SK-N-SH (cell line): ENCODE measurements around the gene CACNG4. TPM values are rescaled to one million over a fixed set of nuclear protein-coding genes. Genes with fewer than 3 reads are reported as not detected.

Experiments
- CTCF ChIA-PET: fragments of 300-600, 350-600 bp; formaldehyde crosslinking; extraction: SDS; loops from one replicate; lab custom pipeline; 2021; lab: Yijun Ruan, JAX
- POLR2A ChIA-PET: fragments of 350-600 bp; sonication (Branson Sonifier 250); formaldehyde crosslinking; extraction: SDS; loops from one replicate; lab custom pipeline; 2020; ENCODE audit warnings: antibody characterized with exemption, inconsistent platforms; lab: Yijun Ruan, JAX
- DNase-seq: peaks from one replicate; pipeline ENCODE4 v3.0.0; 2012
- H2AFZ ChIP-seq: fragments of 200-600 bp; sonication (generic); 2 replicates; pipeline ENCODE4 v1.8.1; 2016; ENCODE audit warnings: antibody characterized with exemption, mild to moderate bottlenecking, low read depth
- H3F3A ChIP-seq: fragments of 200-600 bp; sonication (generic); replicated peaks from 2 replicates; pipeline ENCODE3; 2016; ENCODE audit warnings: antibody characterized with exemption, mild to moderate bottlenecking; ENCODE audit not compliant: insufficient read depth
- H3K27ac ChIP-seq, 2 experiments: fragments of 200-500 bp in 1 of 2; fragments of 200-600 bp in 1 of 2; sonication (Bioruptor generic) in 1 of 2; sonication (generic), shearing (Covaris generic) in 1 of 2; 2 replicates each; pipeline versions ENCODE4 v1.5.1 to v1.6.1; 2014 to 2016; ENCODE audit warnings: low read depth in 2 of 2, inconsistent platforms in 1 of 2, low read length in 1 of 2, mild to moderate bottlenecking in 1 of 2, mixed read lengths in 1 of 2
- H3K27me3 ChIP-seq: fragments of 200-600 bp; sonication (generic), shearing (Covaris generic); 2 replicates; pipeline ENCODE4 v1.6.1; 2016; ENCODE audit warnings: mixed run types; ENCODE audit not compliant: insufficient read depth
- H3K36me3 ChIP-seq, 2 experiments: fragments of 200-500 bp in 1 of 2; fragments of 200-600 bp in 1 of 2; sonication (Bioruptor generic) in 1 of 2; sonication (generic) in 1 of 2; replicated peaks in 1 of 2; 2 replicates each; pipeline versions ENCODE3 to v1.5.1; 2014 to 2016; ENCODE audit warnings: low read length in 1 of 2, mild to moderate bottlenecking in 1 of 2; ENCODE audit not compliant: insufficient read depth in 2 of 2, control insufficient read depth in 1 of 2
- H3K4me1 ChIP-seq, 2 experiments: fragments of 200-500 bp in 1 of 2; fragments of 200-600 bp in 1 of 2; sonication (Bioruptor generic) in 1 of 2; sonication (generic), shearing (Covaris generic) in 1 of 2; 2 replicates each; pipeline versions ENCODE4 v1.5.1 to v1.6.1; 2014 to 2016; ENCODE audit warnings: low read depth in 1 of 2, low read length in 1 of 2, mixed run types in 1 of 2; ENCODE audit not compliant: insufficient read depth in 2 of 2, control insufficient read depth in 1 of 2
- H3K4me2 ChIP-seq: fragments of 200-600 bp; sonication (generic), shearing (Covaris generic); 2 replicates; pipeline ENCODE4 v1.6.1; 2017; ENCODE audit warnings: mixed run types
- H3K4me3 ChIP-seq, 2 experiments: fragments of 200-500 bp in 1 of 2; fragments of 200-600 bp in 1 of 2; sonication (Bioruptor generic) in 1 of 2; sonication (generic), shearing (Covaris generic) in 1 of 2; 2 replicates each; pipeline versions ENCODE4 v1.5.1 to v1.8.1; 2014 to 2016; ENCODE audit warnings: low read depth in 2 of 2, inconsistent platforms in 1 of 2, low read length in 1 of 2, mild to moderate bottlenecking in 1 of 2, mixed read lengths in 1 of 2, moderate library complexity in 1 of 2
- H3K79me2 ChIP-seq: fragments of 200-600 bp; sonication (generic); 2 replicates; pipeline ENCODE4 v1.8.1; 2017; ENCODE audit warnings: mild to moderate bottlenecking; ENCODE audit not compliant: insufficient read depth
- H3K9ac ChIP-seq: fragments of 200-600 bp; sonication (generic); 2 replicates; pipeline ENCODE4 v1.6.1; 2017; ENCODE audit warnings: mixed run types
- H3K9me2 ChIP-seq: fragments of 200-600 bp; sonication (generic); 2 replicates; pipeline ENCODE4 v1.6.1; 2017; ENCODE audit warnings: mixed run types
- H3K9me3 ChIP-seq: fragments of 200-600 bp; sonication (generic); 2 replicates; pipeline ENCODE4 v1.6.1; 2017; ENCODE audit warnings: mixed run types, mild to moderate bottlenecking, moderate library complexity
- H4K20me1 ChIP-seq: fragments of 200-600 bp; sonication (generic); 2 replicates; pipeline ENCODE4 v1.6.1; 2017; ENCODE audit warnings: mild to moderate bottlenecking, mixed run types; ENCODE audit not compliant: insufficient read depth
- CHD2 ChIP-seq: fragments of 150-350 bp; IDR thresholded peaks from 2 replicates; pipeline ENCODE4 v1.6.1; 2018; ENCODE audit warnings: low read length; ENCODE audit not compliant: partially characterized antibody
- CTCF ChIP-seq: fragments of 200-600 bp; sonication (generic); IDR thresholded peaks from 2 replicates; pipeline ENCODE4 v1.6.1; 2017; ENCODE audit warnings: antibody characterized with exemption, mild to moderate bottlenecking, moderate library complexity
- EZH2phosphoT487 ChIP-seq: fragments of 200-600 bp; sonication (generic); IDR thresholded peaks from 2 replicates; pipeline ENCODE4 v1.6.1; 2017; ENCODE audit warnings: low read depth, mixed run types, mild to moderate bottlenecking, antibody characterized with exemption, moderate library complexity, borderline replicate concordance
- FOSL2 ChIP-seq: IDR thresholded peaks from 2 replicates; pipeline ENCODE4 v1.4.0; 2012; ENCODE audit warnings: low read depth, mild to moderate bottlenecking, moderate library complexity, borderline replicate concordance
- FOXM1 ChIP-seq: IDR thresholded peaks from 2 replicates; pipeline ENCODE4 v1.4.0; 2012; ENCODE audit warnings: low read depth, mild to moderate bottlenecking
- GABPA ChIP-seq: IDR thresholded peaks from 2 replicates; pipeline ENCODE4 v1.4.0; 2012; ENCODE audit warnings: low read depth, mild to moderate bottlenecking
- MEF2A ChIP-seq: IDR thresholded peaks from 2 replicates; pipeline ENCODE4 v1.4.0; 2012; ENCODE audit warnings: low read depth, borderline replicate concordance
- MXI1 ChIP-seq: IDR thresholded peaks from 2 replicates; pipeline ENCODE4 v1.6.1; 2012; ENCODE audit warnings: mild to moderate bottlenecking, low read depth, low read length, improper control_type of control experiment
- PBX3 ChIP-seq: IDR thresholded peaks from 2 replicates; pipeline ENCODE4; 2012
- RAD21 ChIP-seq: IDR thresholded peaks from 2 replicates; pipeline ENCODE4 v1.6.1; 2012; ENCODE audit warnings: mild to moderate bottlenecking, low read length
- REST ChIP-seq: IDR thresholded peaks from 2 replicates; pipeline ENCODE4 v1.6.1; 2012; ENCODE audit warnings: mild to moderate bottlenecking, low read depth, low read length, moderate library complexity
- RFX5 ChIP-seq: IDR thresholded peaks from 2 replicates; pipeline ENCODE4 v1.6.1; 2012; ENCODE audit warnings: mild to moderate bottlenecking, improper control_type of control experiment, low read length
- RXRA ChIP-seq: IDR thresholded peaks from 2 replicates; pipeline ENCODE4 v1.4.0; 2012; ENCODE audit warnings: low read depth, mild to moderate bottlenecking, borderline replicate concordance
- SMC3 ChIP-seq: IDR thresholded peaks from 2 replicates; pipeline ENCODE4 v1.6.1; 2012; ENCODE audit warnings: low read depth, low read length, improper control_type of control experiment
- TAF1 ChIP-seq: IDR thresholded peaks from 2 replicates; pipeline ENCODE4 v1.6.1; 2012; ENCODE audit warnings: low read depth, mild to moderate bottlenecking, low read length, moderate library complexity, borderline replicate concordance
- TCF12 ChIP-seq: IDR thresholded peaks from 2 replicates; pipeline ENCODE4 v1.4.0; 2012
- TEAD4 ChIP-seq: IDR thresholded peaks from 2 replicates; pipeline ENCODE4 v1.4.0; 2012; ENCODE audit warnings: mild to moderate bottlenecking, borderline replicate concordance; ENCODE audit not compliant: insufficient read depth
- USF2 ChIP-seq: fragments of 150-350 bp; IDR thresholded peaks from 2 replicates; pipeline ENCODE4 v1.6.1; 2017; ENCODE audit warnings: antibody characterized with exemption, low read length, low read depth, borderline replicate concordance
- whole genome bisulfite sequencing: methylation state at CpG from one replicate; pipeline ENCODE4 v1.1.6; 2017; ENCODE audit warnings: low lambda C conversion rate; 5-methylcytosine and 5-hydroxymethylcytosine counted together
- polyA plus RNA-seq, 3 experiments: library from polyadenylated mRNA; depleted of rRNA; stranded (reverse); fragments of >200 nt; gene quantifications; 2 replicates each; pipeline ENCODE4 v1.2.3, GENCODE V29; 2012

Gene CACNG4
- polyA plus RNA-seq, 1 of the 3 experiments (the other 2 are of a cell fraction), result 13.2 TPM

GRCh38 chr17:66949501-66949900 lies 15.0 kb upstream of the CACNG4 start:
- Histone ChIP-seq H3K4me3 (no peak overlapping the region), H3K9ac (no peak overlapping the region), H2AFZ (no peak overlapping the region), H3K4me2 (no peak overlapping the region), H3K36me3 (no peaks in the 10 kb centered on the region), H3K9me3 (no peaks in the 10 kb centered on the region), H3K4me1 (peaks cover 16 to 62% of the 10 kb centered on the region in 2 experiments), H3K79me2 (no peaks in the 10 kb centered on the region), H3K9me2 (no peaks in the 10 kb centered on the region), H3K27ac (no peak overlapping the region; a peak in 1 of 4 replicates), H3F3A (peaks cover 29% of the 10 kb centered on the region), H4K20me1 (no peaks in the 10 kb centered on the region), H3K27me3 (no peaks in the 10 kb centered on the region)
- no peak for DNase-seq
- ChIA-PET CTCF (interaction anchor here (0.7 to 1.0 kb wide), 4 partner anchors 17 to 233 kb away, joined by 3 to 5 read pairs (median 3); no protein-coding TSS in a partner anchor), POLR2A (interaction anchor here (1.4 kb wide), 1 partner anchor 15 kb away, joined by 4 read pairs; the partner anchor contains the start of gene CACNG4)
- TF ChIP-seq PBX3 (peak; percentile 21), REST (peak; percentile 76; the same call in 1 of the 2 replicates), RFX5 (no peak)
- 77% methylated on average over 10 of the region's 10 CpGs for WGBS

GRCh38 chr17:66950325-66950724 lies 14.2 kb upstream of the CACNG4 start:
- Histone ChIP-seq H3K9me2 (no peaks in the 10 kb centered on the region), H3K4me1 (peaks cover 16 to 54% of the 10 kb centered on the region in 2 experiments), H3K27ac (no peak overlapping the region), H3K36me3 (no peaks in the 10 kb centered on the region), H2AFZ (no peak overlapping the region), H3F3A (peaks cover 29% of the 10 kb centered on the region), H4K20me1 (no peaks in the 10 kb centered on the region), H3K27me3 (no peaks in the 10 kb centered on the region), H3K9me3 (no peaks in the 10 kb centered on the region), H3K9ac (no peak overlapping the region), H3K4me3 (no peak overlapping the region), H3K4me2 (no peak overlapping the region), H3K79me2 (no peaks in the 10 kb centered on the region)
- ChIA-PET POLR2A (interaction anchor here (1.4 kb wide), 1 partner anchor 14 kb away, joined by 4 read pairs; the partner anchor contains the start of gene CACNG4), CTCF (interaction anchor here (0.7 to 1.3 kb wide), 6 partner anchors 8 to 234 kb away, joined by 3 to 5 read pairs (median 3); no protein-coding TSS in a partner anchor)
- no peak for DNase-seq
- 86% methylated on average over 3 of the region's 3 CpGs for WGBS
- TF ChIP-seq FOXM1, result no peak
- TF ChIP-seq RAD21, result no peak
- no peak for TF ChIP-seq MXI1
- no peak for TF ChIP-seq TCF12
- no peak for TF ChIP-seq RXRA
- no peak for TF ChIP-seq CTCF
- no peak for TF ChIP-seq USF2
- TF ChIP-seq PBX3, result no peak
- TF ChIP-seq SMC3, result no peak
- no peak for TF ChIP-seq TEAD4
- TF ChIP-seq MEF2A, result no peak
- TF ChIP-seq FOSL2, result no peak
- TF ChIP-seq EZH2phosphoT487, result no peak
- TF ChIP-seq TAF1, result no peak
- no peak for TF ChIP-seq CHD2
- TF ChIP-seq GABPA, result no peak
